Measurements from ENCODE around the gene TNRC6B. TPM values are rescaled to one million over a fixed set of nuclear protein-coding genes. Genes with fewer than 3 reads are reported as not detected.

The TNRC6B gene
- total and polyA plus RNA-seq, 2 donors from 2014 or later: 2.7 to 63.2 TPM

- Histone ChIP-seq H3K4me1 (ENCODE audit: control insufficient read depth in 2 of 3, insufficient read depth in 2 of 3, low read depth in 1 of 3, low read length in 3 of 3) (peaks cover 0 to 3% (median 0%) of the 10 kb centered on the region in 3 donors), H3K9me3 (ENCODE audit: control insufficient read depth in 2 of 3, insufficient read depth in 1 of 3, low read length in 3 of 3) (no peaks in the 10 kb centered on the region), H3K4me3 (ENCODE audit: low read length in 3 of 3) (no peak overlapping the region), H3K27me3 (ENCODE audit: control insufficient read depth, insufficient read depth, low read length) (no peaks in the 10 kb centered on the region), H3K9ac (ENCODE audit: low read length in 3 of 3) (no peak overlapping the region), H3K27ac (ENCODE audit: low read depth in 2 of 2, low read length in 2 of 2) (no peak overlapping the region), H3K36me3 (ENCODE audit: control insufficient read depth in 2 of 3, insufficient read depth in 3 of 3, low read length in 3 of 3) (peaks cover 8 to 40% (median 12%) of the 10 kb centered on the region in 3 donors)
- no peak for TF ChIP-seq CTCF (IDR thresholded peaks at IDR 0.05; ENCODE audit: borderline replicate concordance, extremely low read depth, insufficient read depth)
- intact Hi-C loops (cut with DNase I): no loop called here
- DNase-seq (no peak), FAIRE-seq (no peak)
Measured at GRCh38 chr22:40300316-40300715, 122.6 kb downstream of the TNRC6B start.

- Histone ChIP-seq H3K9ac (ENCODE audit: low read length in 3 of 3) (no peak overlapping the region), H3K9me3 (ENCODE audit: control insufficient read depth in 2 of 3, insufficient read depth in 1 of 3, low read length in 3 of 3) (no peaks in the 10 kb centered on the region), H3K27me3 (ENCODE audit: control insufficient read depth, insufficient read depth, low read length) (no peaks in the 10 kb centered on the region), H3K27ac (ENCODE audit: low read depth in 2 of 2, low read length in 2 of 2) (no peak overlapping the region), H3K4me3 (ENCODE audit: low read length in 3 of 3) (no peak overlapping the region), H3K36me3 (ENCODE audit: control insufficient read depth in 2 of 3, insufficient read depth in 3 of 3, low read length in 3 of 3) (peaks cover 8 to 39% (median 12%) of the 10 kb centered on the region in 3 donors), H3K4me1 (ENCODE audit: control insufficient read depth in 2 of 3, insufficient read depth in 2 of 3, low read depth in 1 of 3, low read length in 3 of 3) (peaks cover 0 to 3% (median 0%) of the 10 kb centered on the region in 3 donors)
- TF ChIP-seq CTCF (IDR thresholded peaks at IDR 0.05; ENCODE audit: borderline replicate concordance, extremely low read depth, insufficient read depth): no peak
- DNase-seq: no peak
- intact Hi-C loops (cut with DNase I): no loop called here
- FAIRE-seq: no peak
Measured at GRCh38 chr22:40300884-40301672, 123.4 kb downstream of the TNRC6B start.

GRCh38 chr22:40302149-40302548 lies 124.4 kb downstream of the TNRC6B start:
- FAIRE-seq (no peak), DNase-seq (no peak)
- Histone ChIP-seq H3K9ac (ENCODE audit: low read length in 3 of 3) (no peak overlapping the region), H3K9me3 (ENCODE audit: control insufficient read depth in 2 of 3, insufficient read depth in 1 of 3, low read length in 3 of 3) (no peaks in the 10 kb centered on the region), H3K4me1 (ENCODE audit: control insufficient read depth in 2 of 3, insufficient read depth in 2 of 3, low read depth in 1 of 3, low read length in 3 of 3) (peaks cover 0 to 3% (median 0%) of the 10 kb centered on the region in 3 donors), H3K27ac (ENCODE audit: low read depth in 2 of 2, low read length in 2 of 2) (no peak overlapping the region), H3K4me3 (ENCODE audit: low read length in 3 of 3) (no peak overlapping the region), H3K27me3 (ENCODE audit: control insufficient read depth, insufficient read depth, low read length) (no peaks in the 10 kb centered on the region), H3K36me3 (ENCODE audit: control insufficient read depth in 2 of 3, insufficient read depth in 3 of 3, low read length in 3 of 3) (peaks cover 8 to 33% (median 10%) of the 10 kb centered on the region in 3 donors)
- intact Hi-C loops (cut with DNase I): no loop called here
- no peak for TF ChIP-seq CTCF (IDR thresholded peaks at IDR 0.05; ENCODE audit: borderline replicate concordance, extremely low read depth, insufficient read depth)
